Liver (tissue), 9 donors: ENCODE measurements around the gene DRAP1. TPM values are rescaled to one million over a fixed set of nuclear protein-coding genes. Genes with fewer than 3 reads are reported as not detected.

ENCODE experiments used
- DNase-seq: peaks from one replicate; pipeline ENCODE4 v3.0.0-alpha.2; 2017; ENCODE audit warnings: low spot score
- H3K27ac ChIP-seq, 2 donors: one replicate each; pipeline ENCODE4 v1.7.0; 2013; ENCODE audit warnings: inconsistent platforms in 2 of 2, low read length in 2 of 2, control low read depth in 1 of 2, low read depth in 1 of 2, mild to moderate bottlenecking in 1 of 2
- H3K27me3 ChIP-seq, 4 donors: one replicate each; pipeline versions ENCODE4 v1.6.1 to v1.7.0; 2013; ENCODE audit warnings: low read length in 3 of 4, inconsistent platforms in 1 of 4, mild to moderate bottlenecking in 1 of 4, moderate library complexity in 1 of 4; ENCODE audit not compliant: control insufficient read depth in 4 of 4, insufficient read depth in 4 of 4
- H3K36me3 ChIP-seq, 4 donors: one replicate each; pipeline versions ENCODE4 v1.6.1 to v1.7.0; 2013; ENCODE audit warnings: low read length in 3 of 4, mild to moderate bottlenecking in 3 of 4, low read depth in 1 of 4, moderate library complexity in 1 of 4; ENCODE audit not compliant: control insufficient read depth in 4 of 4, insufficient read depth in 3 of 4
- H3K4me1 ChIP-seq, 4 donors: one replicate each; pipeline versions ENCODE4 v1.6.1 to v1.7.0; 2013; ENCODE audit warnings: low read length in 3 of 4, mild to moderate bottlenecking in 3 of 4, moderate library complexity in 1 of 4; ENCODE audit not compliant: control insufficient read depth in 4 of 4, insufficient read depth in 4 of 4
- H3K4me3 ChIP-seq, 3 donors: one replicate each; pipeline versions ENCODE4 v1.6.1 to v1.7.0; 2013; ENCODE audit warnings: low read length in 3 of 3, control low read depth in 1 of 3, low read depth in 1 of 3, mild to moderate bottlenecking in 1 of 3
- H3K9ac ChIP-seq, 2 donors: one replicate each; pipeline ENCODE4 v1.7.0; 2013; ENCODE audit warnings: low read length in 2 of 2, mild to moderate bottlenecking in 2 of 2, moderate library complexity in 2 of 2, control low read depth in 1 of 2, low read depth in 1 of 2
- H3K9me3 ChIP-seq, 4 donors: one replicate each; pipeline versions ENCODE4 v1.6.1 to v1.7.0; 2013; ENCODE audit warnings: low read length in 3 of 4; ENCODE audit not compliant: control insufficient read depth in 4 of 4
- EGR1 ChIP-seq, 2 donors: IDR thresholded peaks; 2 replicates each; pipeline ENCODE4 v1.6.1; 2016 to 2018; ENCODE audit warnings: antibody characterized with exemption in 2 of 2, low read depth in 2 of 2
- FOXA1 ChIP-seq: IDR thresholded peaks from 2 replicates; pipeline ENCODE4 v1.6.1; 2016; ENCODE audit warnings: antibody characterized with exemption
- FOXA2 ChIP-seq: IDR thresholded peaks from 2 replicates; pipeline ENCODE4 v1.6.1; 2016; ENCODE audit warnings: antibody characterized with exemption
- GABPA ChIP-seq, 2 donors: IDR thresholded peaks in 1 of 2; conservative IDR thresholded peaks in 1 of 2; 2 replicates each; pipeline ENCODE4 v1.6.1; 2016; ENCODE audit warnings: antibody characterized with exemption in 2 of 2, mild to moderate bottlenecking in 1 of 2, moderate library complexity in 1 of 2
- HNF4A ChIP-seq, 2 donors: conservative IDR thresholded peaks; 2 replicates each; pipeline ENCODE4 v1.6.1; 2016; ENCODE audit warnings: antibody characterized with exemption in 2 of 2, mild to moderate bottlenecking in 2 of 2
- HNF4G ChIP-seq: IDR thresholded peaks from 2 replicates; pipeline ENCODE4 v1.6.1; 2016; ENCODE audit warnings: antibody characterized with exemption
- JUND ChIP-seq, 2 donors: IDR thresholded peaks; 2 replicates each; pipeline ENCODE4 v1.6.1; 2016; ENCODE audit warnings: antibody characterized with exemption in 2 of 2
- NR2F2 ChIP-seq: IDR thresholded peaks from 2 replicates; pipeline ENCODE4 v1.6.1; 2016; ENCODE audit warnings: antibody characterized with exemption
- RAD21 ChIP-seq, 2 donors: IDR thresholded peaks; 2 replicates each; pipeline ENCODE4 v1.6.1; 2016; ENCODE audit warnings: antibody characterized with exemption in 2 of 2, mild to moderate bottlenecking in 2 of 2
- TAF1 ChIP-seq: conservative IDR thresholded peaks from 2 replicates; pipeline ENCODE4 v1.6.1; 2016; ENCODE audit warnings: antibody characterized with exemption, mild to moderate bottlenecking
- YY1 ChIP-seq: IDR thresholded peaks from 2 replicates; pipeline ENCODE4 v1.6.1; 2016; ENCODE audit warnings: antibody characterized with exemption, mild to moderate bottlenecking
- WGBS: extraction: QIAGEN DNeasy Blood & Tissue Kit; methylation state at CpG from one replicate; pipeline ENCODE4 v1.1.7; 2013; 5-methylcytosine and 5-hydroxymethylcytosine counted together
- polyA plus RNA-seq, 2 donors: library from polyadenylated mRNA; stranded (reverse) in 1 of 2; unstranded in 1 of 2; fragments of 200-250 nt in 1 of 2; fragments of >200 nt in 1 of 2; fragmentation: Nextera tagmentation in 1 of 2; extraction: Ambion mirVana in 1 of 2; gene quantifications; one replicate each; pipeline versions ENCODE4 v1.2.1 to v1.2.3, GENCODE V29; 2013 to 2015
- total RNA-seq, 2 donors: library from RNA; depleted of rRNA; stranded (reverse); fragments of >200 nt; gene quantifications; one replicate each; pipeline ENCODE4 v1.2.3, GENCODE V29; 2014
- TF ChIP-seq, protein P1 (sequence below): IDR thresholded peaks from 2 replicates; pipeline ENCODE4 v1.6.1; 2016; ENCODE audit warnings: antibody characterized with exemption, mild to moderate bottlenecking
- TF ChIP-seq, protein P2 (sequence below): IDR thresholded peaks from 2 replicates; pipeline ENCODE4 v1.6.1; 2016; ENCODE audit warnings: antibody characterized with exemption
- TF ChIP-seq, protein P3 (sequence below): IDR thresholded peaks from 2 replicates; pipeline ENCODE4 v1.6.1; 2016; ENCODE audit warnings: antibody characterized with exemption
- TF ChIP-seq, protein P4 (sequence below): IDR thresholded peaks from 2 replicates; pipeline ENCODE4 v1.6.1; 2016; ENCODE audit warnings: antibody characterized with exemption
- TF ChIP-seq, protein P5 (sequence below): fragments of 150-350 bp; IDR thresholded peaks from 2 replicates; pipeline ENCODE4 v1.5.1; 2017; ENCODE audit warnings: improper control_type of control experiment, low read depth, low read length; ENCODE audit not compliant: missing input control
- donor health status: healthy.
- donor health status: healthy.
- donor health status: healthy.
- donor health status: healthy.
- donor health status: healthy.

DRAP1 gene
- total and polyA plus RNA-seq, 4 donors, result 18.1 to 57.3 (median 42.3) TPM

DNA sequence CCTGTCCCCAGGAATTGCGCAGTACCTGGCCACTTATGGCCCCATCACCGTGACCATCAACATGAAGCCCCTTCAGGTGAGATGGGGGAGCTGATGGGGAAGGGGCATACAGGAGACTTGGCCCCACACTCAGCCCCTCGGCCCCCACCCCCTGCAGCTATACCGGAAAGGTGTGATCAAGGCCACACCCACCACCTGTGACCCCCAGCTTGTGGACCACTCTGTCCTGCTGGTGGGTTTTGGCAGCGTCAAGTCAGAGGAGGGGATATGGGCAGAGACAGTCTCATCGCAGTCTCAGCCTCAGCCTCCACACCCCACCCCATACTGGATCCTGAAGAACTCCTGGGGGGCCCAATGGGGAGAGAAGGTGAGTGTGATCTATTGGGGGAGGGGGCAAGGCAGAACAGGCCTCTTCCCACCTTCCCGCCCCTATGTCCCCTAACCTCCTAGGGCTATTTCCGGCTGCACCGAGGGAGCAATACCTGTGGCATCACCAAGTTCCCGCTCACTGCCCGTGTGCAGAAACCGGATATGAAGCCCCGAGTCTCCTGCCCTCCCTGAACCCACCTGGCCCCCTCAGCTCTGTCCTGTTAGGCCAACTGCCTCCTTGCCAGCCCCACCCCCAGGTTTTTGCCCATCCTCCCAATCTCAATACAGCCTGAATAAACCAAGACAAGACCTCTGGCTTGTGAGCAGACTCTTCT is 36.0 kb upstream of the DRAP1 start (continued):
- TF ChIP-seq, protein P1, sequence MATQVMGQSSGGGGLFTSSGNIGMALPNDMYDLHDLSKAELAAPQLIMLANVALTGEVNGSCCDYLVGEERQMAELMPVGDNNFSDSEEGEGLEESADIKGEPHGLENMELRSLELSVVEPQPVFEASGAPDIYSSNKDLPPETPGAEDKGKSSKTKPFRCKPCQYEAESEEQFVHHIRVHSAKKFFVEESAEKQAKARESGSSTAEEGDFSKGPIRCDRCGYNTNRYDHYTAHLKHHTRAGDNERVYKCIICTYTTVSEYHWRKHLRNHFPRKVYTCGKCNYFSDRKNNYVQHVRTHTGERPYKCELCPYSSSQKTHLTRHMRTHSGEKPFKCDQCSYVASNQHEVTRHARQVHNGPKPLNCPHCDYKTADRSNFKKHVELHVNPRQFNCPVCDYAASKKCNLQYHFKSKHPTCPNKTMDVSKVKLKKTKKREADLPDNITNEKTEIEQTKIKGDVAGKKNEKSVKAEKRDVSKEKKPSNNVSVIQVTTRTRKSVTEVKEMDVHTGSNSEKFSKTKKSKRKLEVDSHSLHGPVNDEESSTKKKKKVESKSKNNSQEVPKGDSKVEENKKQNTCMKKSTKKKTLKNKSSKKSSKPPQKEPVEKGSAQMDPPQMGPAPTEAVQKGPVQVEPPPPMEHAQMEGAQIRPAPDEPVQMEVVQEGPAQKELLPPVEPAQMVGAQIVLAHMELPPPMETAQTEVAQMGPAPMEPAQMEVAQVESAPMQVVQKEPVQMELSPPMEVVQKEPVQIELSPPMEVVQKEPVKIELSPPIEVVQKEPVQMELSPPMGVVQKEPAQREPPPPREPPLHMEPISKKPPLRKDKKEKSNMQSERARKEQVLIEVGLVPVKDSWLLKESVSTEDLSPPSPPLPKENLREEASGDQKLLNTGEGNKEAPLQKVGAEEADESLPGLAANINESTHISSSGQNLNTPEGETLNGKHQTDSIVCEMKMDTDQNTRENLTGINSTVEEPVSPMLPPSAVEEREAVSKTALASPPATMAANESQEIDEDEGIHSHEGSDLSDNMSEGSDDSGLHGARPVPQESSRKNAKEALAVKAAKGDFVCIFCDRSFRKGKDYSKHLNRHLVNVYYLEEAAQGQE, result no peak
- TF ChIP-seq, protein P2, sequence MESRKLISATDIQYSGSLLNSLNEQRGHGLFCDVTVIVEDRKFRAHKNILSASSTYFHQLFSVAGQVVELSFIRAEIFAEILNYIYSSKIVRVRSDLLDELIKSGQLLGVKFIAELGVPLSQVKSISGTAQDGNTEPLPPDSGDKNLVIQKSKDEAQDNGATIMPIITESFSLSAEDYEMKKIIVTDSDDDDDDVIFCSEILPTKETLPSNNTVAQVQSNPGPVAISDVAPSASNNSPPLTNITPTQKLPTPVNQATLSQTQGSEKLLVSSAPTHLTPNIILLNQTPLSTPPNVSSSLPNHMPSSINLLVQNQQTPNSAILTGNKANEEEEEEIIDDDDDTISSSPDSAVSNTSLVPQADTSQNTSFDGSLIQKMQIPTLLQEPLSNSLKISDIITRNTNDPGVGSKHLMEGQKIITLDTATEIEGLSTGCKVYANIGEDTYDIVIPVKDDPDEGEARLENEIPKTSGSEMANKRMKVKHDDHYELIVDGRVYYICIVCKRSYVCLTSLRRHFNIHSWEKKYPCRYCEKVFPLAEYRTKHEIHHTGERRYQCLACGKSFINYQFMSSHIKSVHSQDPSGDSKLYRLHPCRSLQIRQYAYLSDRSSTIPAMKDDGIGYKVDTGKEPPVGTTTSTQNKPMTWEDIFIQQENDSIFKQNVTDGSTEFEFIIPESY, result no peak
- TF ChIP-seq FOXA1, result no peak
- TF ChIP-seq, protein P3, sequence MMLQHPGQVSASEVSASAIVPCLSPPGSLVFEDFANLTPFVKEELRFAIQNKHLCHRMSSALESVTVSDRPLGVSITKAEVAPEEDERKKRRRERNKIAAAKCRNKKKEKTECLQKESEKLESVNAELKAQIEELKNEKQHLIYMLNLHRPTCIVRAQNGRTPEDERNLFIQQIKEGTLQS, result no peak

DNA sequence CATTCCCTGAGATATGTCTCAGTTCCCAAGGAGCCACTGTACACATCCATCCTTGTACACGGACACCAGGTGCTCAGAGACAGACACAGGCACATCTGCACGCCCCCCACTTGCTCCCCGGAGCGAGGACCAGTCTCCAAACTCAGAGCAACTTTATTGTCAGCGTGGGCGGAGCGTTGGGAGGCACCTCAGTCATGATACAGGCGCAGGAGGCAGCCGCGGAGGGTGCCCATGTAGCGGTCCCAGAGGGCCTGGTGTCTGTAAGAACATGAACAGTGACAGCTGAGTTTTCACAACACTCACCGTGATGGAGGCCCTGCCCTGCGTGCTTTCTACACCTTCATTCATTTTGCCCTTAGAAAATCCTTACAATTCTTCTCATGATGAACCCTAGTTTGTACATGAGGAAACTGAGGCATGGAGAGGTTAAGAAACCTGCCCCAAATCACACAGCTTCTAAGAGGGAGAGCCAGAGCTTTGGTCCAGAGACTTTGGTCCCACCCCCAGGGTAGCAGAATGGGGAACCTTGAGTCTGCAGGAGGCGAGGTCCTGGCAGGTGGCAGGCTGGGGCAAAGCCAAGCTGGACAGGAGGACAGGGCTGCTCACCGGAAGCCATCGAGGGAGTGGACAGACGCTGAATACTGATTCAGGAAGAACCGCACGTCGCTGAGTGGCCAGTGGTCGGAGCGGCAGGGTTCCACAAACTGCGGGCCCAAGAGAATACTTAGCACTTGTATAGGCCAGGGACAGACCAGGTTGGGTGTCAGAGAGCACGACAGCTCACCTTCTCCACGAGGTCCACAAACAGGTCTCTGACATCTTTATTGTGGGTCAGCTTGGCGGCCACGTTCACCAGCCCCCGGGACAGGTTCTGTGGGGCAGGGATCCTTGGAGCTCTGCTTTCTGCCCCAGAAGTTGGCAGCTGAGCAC is 35.2 kb upstream of the DRAP1 start:
- H3K36me3 ChIP-seq, result peaks cover 2 to 12% (median 3%) of the 10 kb centered on the region in 4 donors
- DNase-seq, result no peak
- no peak overlapping the region for H3K27ac ChIP-seq
- H3K9me3 ChIP-seq, result no peaks in the 10 kb centered on the region
- peaks cover 5 to 25% (median 12%) of the 10 kb centered on the region in 4 donors for H3K4me1 ChIP-seq
- H3K9ac ChIP-seq, result no peak overlapping the region
- no peaks in the 10 kb centered on the region for H3K27me3 ChIP-seq
- TF ChIP-seq HNF4G (no peak), NR2F2 (no peak), TAF1 (no peak), FOXA1 (no peak), JUND (IDR thresholded peaks at IDR 0.05) (no peak), HNF4A (conservative IDR thresholded peaks at IDR 0.05) (no peak), EGR1 (IDR thresholded peaks at IDR 0.05; ENCODE audit: low read depth in 2 of 2) (no peak), GABPA (IDR thresholded peaks at IDR 0.05 in 1 of 2, conservative IDR thresholded peaks at IDR 0.05 in 1 of 2) (no peak), YY1 (no peak), FOXA2 (no peak), RAD21 (IDR thresholded peaks at IDR 0.05) (no peak)
- TF ChIP-seq, protein P3, result no peak
- TF ChIP-seq, protein P2, result no peak
- TF ChIP-seq, protein P4, sequence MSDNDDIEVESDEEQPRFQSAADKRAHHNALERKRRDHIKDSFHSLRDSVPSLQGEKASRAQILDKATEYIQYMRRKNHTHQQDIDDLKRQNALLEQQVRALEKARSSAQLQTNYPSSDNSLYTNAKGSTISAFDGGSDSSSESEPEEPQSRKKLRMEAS, result no peak
- TF ChIP-seq, protein P5, sequence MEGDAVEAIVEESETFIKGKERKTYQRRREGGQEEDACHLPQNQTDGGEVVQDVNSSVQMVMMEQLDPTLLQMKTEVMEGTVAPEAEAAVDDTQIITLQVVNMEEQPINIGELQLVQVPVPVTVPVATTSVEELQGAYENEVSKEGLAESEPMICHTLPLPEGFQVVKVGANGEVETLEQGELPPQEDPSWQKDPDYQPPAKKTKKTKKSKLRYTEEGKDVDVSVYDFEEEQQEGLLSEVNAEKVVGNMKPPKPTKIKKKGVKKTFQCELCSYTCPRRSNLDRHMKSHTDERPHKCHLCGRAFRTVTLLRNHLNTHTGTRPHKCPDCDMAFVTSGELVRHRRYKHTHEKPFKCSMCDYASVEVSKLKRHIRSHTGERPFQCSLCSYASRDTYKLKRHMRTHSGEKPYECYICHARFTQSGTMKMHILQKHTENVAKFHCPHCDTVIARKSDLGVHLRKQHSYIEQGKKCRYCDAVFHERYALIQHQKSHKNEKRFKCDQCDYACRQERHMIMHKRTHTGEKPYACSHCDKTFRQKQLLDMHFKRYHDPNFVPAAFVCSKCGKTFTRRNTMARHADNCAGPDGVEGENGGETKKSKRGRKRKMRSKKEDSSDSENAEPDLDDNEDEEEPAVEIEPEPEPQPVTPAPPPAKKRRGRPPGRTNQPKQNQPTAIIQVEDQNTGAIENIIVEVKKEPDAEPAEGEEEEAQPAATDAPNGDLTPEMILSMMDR, result no peak
- 87% methylated on average over 28 of the region's 28 CpGs for WGBS
- H3K4me3 ChIP-seq, result no peak overlapping the region
